MM.1S (cell line): ENCODE results near the gene PANX1.

ENCODE experiments used
- EZH2 ChIP-seq: fragments of 300-600 bp; sonication (generic); optimal IDR thresholded peaks from 2 replicates; pipeline ENCODE3; 2017; ENCODE audit warnings: low read depth, mild to moderate bottlenecking, antibody characterized with exemption, low read length, mixed read lengths
- TF ChIP-seq, protein P1 (sequence below): fragments of 300-600 bp; sonication (generic); IDR thresholded peaks from 2 replicates; pipeline ENCODE4 v1.5.1; 2016; ENCODE audit warnings: antibody characterized with exemption, low read length, mixed read lengths

DNA sequence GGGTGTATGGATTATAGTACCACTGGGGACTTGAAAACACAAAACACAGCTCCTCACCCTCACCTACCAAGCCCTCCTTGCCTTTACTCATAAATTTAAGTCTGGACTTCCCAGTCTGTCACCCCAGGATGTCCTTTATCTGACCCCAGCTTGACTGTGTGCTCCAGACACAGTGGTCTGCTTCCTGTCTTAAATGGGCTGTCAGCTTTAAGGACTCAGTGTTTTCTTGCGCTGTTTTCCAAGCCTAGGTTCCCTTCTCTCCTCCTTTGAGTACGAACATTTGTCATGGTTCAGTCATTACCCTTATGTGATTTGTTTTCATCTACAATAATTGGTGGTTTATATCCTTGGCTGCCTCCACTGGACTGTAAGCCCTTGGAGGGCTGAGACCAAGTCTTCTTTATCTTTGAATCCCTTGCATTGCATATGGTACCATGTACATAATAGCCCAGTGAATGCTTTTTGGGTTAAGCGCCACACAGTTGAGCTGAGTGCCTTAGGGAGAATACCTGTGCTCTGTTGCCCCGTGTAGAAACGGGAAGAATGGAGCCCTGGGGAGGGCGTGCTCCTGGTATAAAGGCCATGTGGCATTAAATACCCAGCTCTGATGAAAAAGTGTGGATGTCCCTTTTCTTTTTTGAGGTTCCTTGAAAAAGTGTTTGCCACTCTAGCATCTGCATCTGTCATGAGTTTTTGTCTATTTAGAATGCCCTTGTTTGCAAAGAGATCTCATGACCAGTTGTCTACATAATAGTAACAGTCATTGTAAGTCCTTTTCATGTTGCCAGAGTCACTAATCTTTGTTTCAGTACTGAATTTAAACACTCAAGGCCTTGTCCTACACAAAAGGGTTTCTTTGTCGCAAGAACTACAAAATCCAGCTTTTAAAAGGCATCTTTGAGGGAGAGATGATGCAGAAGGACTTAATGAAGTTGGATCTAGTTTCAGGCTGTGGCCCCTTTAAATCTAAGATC is 14.0 kb downstream of the PANX1 start:
- TF ChIP-seq, protein P1, sequence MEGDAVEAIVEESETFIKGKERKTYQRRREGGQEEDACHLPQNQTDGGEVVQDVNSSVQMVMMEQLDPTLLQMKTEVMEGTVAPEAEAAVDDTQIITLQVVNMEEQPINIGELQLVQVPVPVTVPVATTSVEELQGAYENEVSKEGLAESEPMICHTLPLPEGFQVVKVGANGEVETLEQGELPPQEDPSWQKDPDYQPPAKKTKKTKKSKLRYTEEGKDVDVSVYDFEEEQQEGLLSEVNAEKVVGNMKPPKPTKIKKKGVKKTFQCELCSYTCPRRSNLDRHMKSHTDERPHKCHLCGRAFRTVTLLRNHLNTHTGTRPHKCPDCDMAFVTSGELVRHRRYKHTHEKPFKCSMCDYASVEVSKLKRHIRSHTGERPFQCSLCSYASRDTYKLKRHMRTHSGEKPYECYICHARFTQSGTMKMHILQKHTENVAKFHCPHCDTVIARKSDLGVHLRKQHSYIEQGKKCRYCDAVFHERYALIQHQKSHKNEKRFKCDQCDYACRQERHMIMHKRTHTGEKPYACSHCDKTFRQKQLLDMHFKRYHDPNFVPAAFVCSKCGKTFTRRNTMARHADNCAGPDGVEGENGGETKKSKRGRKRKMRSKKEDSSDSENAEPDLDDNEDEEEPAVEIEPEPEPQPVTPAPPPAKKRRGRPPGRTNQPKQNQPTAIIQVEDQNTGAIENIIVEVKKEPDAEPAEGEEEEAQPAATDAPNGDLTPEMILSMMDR = no peak
- TF ChIP-seq EZH2 = no peak
